Thymus (tissue), 11 donors: ENCODE measurements around the gene ACAP3. TPM values are rescaled to one million over a fixed set of nuclear protein-coding genes. Genes with fewer than 3 reads are reported as not detected.
"Not testable (repeated sequence)": the region's sequence is repeated elsewhere in the genome, so short reads cannot be mapped to it uniquely, and the experiment has no call there.

Source experiments
- DNase-seq, 9 donors: peaks; one replicate each; pipeline ENCODE4 v3.0.0-alpha.2; 2013; ENCODE audit warnings: low spot score in 9 of 9, low read depth in 6 of 9, missing footprints in 1 of 9
- H3K27ac ChIP-seq, 2 donors: one replicate each; pipeline ENCODE4 v1.5.1; 2013; ENCODE audit warnings: control low read depth in 1 of 2, low read depth in 1 of 2, low read length in 1 of 2, mild to moderate bottlenecking in 1 of 2, moderate library complexity in 1 of 2
- H3K27me3 ChIP-seq, 2 donors: one replicate each; pipeline ENCODE4 v1.5.1; 2013; ENCODE audit warnings: low read length in 1 of 2; ENCODE audit not compliant: control insufficient read depth in 2 of 2, insufficient read depth in 1 of 2
- H3K36me3 ChIP-seq, 2 donors: one replicate each; pipeline ENCODE4 v1.5.1; 2013; ENCODE audit warnings: low read length in 1 of 2, mild to moderate bottlenecking in 1 of 2, moderate library complexity in 1 of 2; ENCODE audit not compliant: control insufficient read depth in 2 of 2, insufficient read depth in 2 of 2
- H3K4me1 ChIP-seq, 2 donors: one replicate each; pipeline ENCODE4 v1.5.1; 2013; ENCODE audit warnings: low read length in 2 of 2; ENCODE audit not compliant: control insufficient read depth in 2 of 2, insufficient read depth in 2 of 2
- H3K4me3 ChIP-seq, 2 donors: one replicate each; pipeline ENCODE4 v1.5.1; 2013; ENCODE audit warnings: low read length in 2 of 2, control low read depth in 1 of 2, mild to moderate bottlenecking in 1 of 2
- H3K9me3 ChIP-seq, 2 donors: one replicate each; pipeline ENCODE4 v1.5.1; 2013; ENCODE audit warnings: low read length in 1 of 2, mild to moderate bottlenecking in 1 of 2; ENCODE audit not compliant: control insufficient read depth in 2 of 2, insufficient read depth in 1 of 2
- WGBS: extraction: QIAGEN DNeasy Blood & Tissue Kit; methylation state at CpG from one replicate; pipeline ENCODE4 v1.1.7; 2013; 5-methylcytosine and 5-hydroxymethylcytosine counted together
- polyA plus RNA-seq: library from polyadenylated mRNA; stranded (reverse); fragments of 200-250 nt; gene quantifications from one replicate; pipeline ENCODE4 v1.2.3, GENCODE V29; 2013
- total RNA-seq: library from RNA; stranded (reverse); fragments of 120-200 nt; gene quantifications from one replicate; pipeline ENCODE4 v1.2.4, GENCODE V29; 2013
- donor health status: healthy.

Gene ACAP3
- total and polyA plus RNA-seq, 2 donors = 15.5 to 58.8 TPM

- H3K27ac ChIP-seq, DNase-seq, H3K36me3 ChIP-seq, H3K9me3 ChIP-seq, H3K4me3 ChIP-seq, H3K4me1 ChIP-seq: not testable (repeated sequence)
- WGBS = 97% methylated on average over 21 of the region's 21 CpGs
- peaks cover 26 to 33% of the 10 kb centered on the region in 2 donors for H3K27me3 ChIP-seq
These were observed 59.5 kb downstream of the ACAP3 start for GRCh38 chr1:1248009-1248913.

DNA sequence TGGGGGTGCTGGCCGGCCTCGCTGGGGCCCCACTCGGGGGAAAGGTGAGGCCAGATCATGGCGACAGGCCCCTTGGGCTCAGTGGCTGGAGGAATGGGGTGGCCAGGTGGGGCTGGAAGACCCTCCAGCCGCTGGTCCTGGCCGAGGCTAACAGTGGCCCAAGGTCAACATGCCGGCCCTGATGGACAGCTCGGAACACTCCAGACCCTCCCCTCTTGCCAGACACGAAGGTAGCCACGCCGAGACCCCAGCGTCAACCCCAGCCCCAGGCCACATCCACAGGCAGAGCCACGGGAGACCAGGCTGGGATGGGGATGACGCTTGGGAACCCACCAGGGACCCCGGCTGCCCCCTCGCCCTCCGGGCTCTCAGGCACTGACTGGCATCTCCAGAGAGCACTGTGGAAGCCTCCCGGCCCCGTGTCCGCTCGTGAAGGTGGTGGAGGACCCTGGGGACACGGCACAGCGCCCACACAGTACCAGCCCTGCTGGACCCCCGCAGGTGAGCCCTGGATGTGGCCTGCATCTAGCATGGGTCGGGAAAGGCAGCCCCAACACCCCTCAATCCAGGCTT lies 60.3 kb downstream of the ACAP3 start:
- DNase-seq = no peak
- Histone ChIP-seq H3K36me3 (peaks cover 0 to 2% of the 10 kb centered on the region in 2 donors), H3K27ac (no peak overlapping the region), H3K27me3 (peaks cover 26 to 33% of the 10 kb centered on the region in 2 donors), H3K9me3 (peaks cover 0 to 5% of the 10 kb centered on the region in 2 donors), H3K4me1 (peaks cover 3 to 10% of the 10 kb centered on the region in 2 donors), H3K4me3 (no peak overlapping the region)
- 80% methylated on average over 25 of the region's 25 CpGs for WGBS

DNA sequence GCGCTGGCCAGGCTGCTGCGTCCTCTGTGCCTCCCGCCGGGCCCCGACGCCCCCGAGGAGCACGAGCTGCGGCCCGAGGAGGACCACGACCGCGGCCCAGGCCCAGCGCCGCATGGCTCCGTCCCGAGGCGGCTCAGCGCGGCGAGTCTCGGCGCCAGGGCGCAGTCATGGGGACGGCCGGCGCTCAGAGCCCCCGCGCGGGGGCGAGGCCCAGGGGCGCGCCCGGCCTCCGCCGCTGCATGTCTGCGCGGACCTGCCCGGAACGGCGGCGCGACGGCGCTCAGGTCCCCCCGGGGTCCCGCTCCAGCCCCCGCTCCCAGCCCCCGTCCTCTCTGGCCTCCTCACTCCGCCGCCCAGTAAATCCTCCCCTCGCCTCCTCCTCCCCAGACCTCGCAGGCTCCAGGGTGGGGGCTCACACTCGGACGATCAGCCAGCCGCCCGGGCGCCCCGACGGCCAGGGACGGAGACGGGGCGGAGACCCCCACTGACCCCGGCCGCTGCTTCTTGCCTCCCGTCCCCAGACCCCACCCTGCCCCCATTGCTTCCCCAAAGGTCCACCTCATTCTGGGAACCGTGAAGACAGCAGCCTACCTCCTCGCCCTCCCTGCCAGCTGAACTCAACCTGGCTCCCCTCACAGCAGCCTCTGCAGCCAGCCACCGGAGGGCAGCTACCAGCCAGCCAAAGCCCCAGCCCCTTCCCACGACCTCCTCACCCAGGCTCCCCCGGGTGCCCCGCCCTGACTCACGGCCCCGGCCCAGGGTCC lies 61.0 kb downstream of the ACAP3 start, which contains the start of gene C1QTNF12:
C1QTNF12 (minus strand) TSS at position 146 of the 764 bp plus-strand sequence; CDS start at position 114, 32 bp downstream.
- Histone ChIP-seq H3K4me1 (peaks cover 3 to 10% of the 10 kb centered on the region in 2 donors), H3K4me3 (no peak within 1 kb of the TSS), H3K9me3 (peaks cover 0 to 5% of the 10 kb centered on the region in 2 donors), H3K27ac (no peak within 1 kb of the TSS), H3K36me3 (no peaks in the 10 kb centered on the region), H3K27me3 (peaks cover 26 to 33% of the 10 kb centered on the region in 2 donors)
- WGBS = 8% methylated on average over 74 of the region's 74 CpGs
- no peak for DNase-seq

DNA sequence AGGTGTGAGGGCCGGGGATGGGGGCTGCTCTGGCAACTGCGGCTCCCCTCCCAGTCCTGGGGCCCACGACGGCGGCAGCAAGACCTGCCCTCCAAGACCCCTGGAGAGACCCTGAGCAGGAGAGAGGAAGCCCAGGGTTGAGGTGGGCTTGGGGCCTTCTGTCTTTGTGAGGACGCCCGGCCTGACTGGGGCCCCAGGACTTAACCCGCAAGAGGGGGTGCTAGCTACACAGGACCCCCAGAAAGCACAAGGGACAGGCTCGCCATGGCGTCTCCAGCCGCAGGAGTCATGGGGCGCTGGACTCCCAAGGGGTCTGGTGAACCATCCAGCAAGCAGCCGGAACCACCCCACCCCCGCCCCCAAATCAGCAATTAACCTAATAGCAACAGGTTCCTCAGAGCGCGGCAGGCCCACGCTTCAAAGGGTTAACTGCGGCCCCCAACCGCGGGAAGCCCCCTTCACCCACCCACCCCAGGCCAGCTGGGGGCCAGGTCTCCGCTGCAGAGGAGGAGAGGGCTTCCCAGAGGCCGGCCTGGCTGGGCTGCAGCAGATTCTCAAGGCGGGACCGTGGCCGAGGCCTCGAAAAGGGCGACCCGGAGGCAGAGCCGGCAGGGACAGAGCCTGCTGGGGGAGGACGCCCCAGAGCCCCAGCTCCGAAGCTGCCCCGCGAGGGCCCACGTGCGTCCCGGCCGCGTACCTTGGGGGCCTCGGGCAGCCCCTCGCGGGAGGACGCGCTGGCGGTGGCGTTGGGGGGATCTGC lies 61.7 kb downstream of the ACAP3 start:
- Histone ChIP-seq H3K9me3 (peaks cover 0 to 5% of the 10 kb centered on the region in 2 donors), H3K36me3 (no peaks in the 10 kb centered on the region), H3K4me3 (no peak overlapping the region), H3K4me1 (peaks cover 3 to 7% of the 10 kb centered on the region in 2 donors), H3K27me3 (peaks cover 26 to 33% of the 10 kb centered on the region in 2 donors), H3K27ac (no peak overlapping the region)
- WGBS = 40% methylated on average over 45 of the region's 45 CpGs
- DNase-seq = no peak

- Histone ChIP-seq H3K4me1 (no peaks in the 10 kb centered on the region), H3K4me3 (no peak overlapping the region), H3K27ac (no peak overlapping the region), H3K9me3 (no peaks in the 10 kb centered on the region), H3K36me3 (no peaks in the 10 kb centered on the region), H3K27me3 (peaks cover 26 to 38% of the 10 kb centered on the region in 2 donors)
- WGBS = 89% methylated on average over 23 of the region's 23 CpGs
- DNase-seq = no peak
These were observed 62.4 kb downstream of the ACAP3 start for GRCh38 chr1:1245178-1245816.

DNA sequence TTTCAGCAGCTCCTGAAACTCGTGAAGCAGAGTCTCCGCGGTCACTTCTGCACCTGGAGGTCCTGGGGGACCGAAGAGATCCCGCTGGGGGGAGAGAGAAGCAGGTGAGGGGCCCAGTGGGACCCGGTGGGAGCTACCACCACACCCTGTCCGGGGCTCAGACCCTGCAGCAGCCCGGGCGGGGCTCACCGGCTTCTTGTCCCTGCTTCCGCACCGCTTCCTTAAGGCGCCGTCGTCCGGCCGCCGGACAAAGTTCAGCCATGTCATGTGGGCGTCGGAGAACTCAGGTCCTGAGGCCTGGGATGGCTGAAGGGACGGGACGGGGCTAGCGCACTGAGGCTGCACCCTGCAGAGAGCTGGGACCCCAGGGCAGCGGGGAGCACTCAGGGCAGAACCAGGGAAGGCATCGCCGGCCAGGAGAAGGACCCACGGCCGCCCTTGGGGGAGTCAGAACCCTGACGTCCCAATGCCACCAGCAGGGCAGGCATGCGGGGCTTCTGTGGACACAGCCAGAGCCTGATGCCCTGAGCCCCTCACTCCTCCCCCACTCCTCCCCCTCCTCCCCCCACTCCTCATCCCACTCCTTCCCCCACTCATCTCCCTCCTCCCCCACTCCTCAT lies 63.4 kb downstream of the ACAP3 start:
- no peak for DNase-seq
- Histone ChIP-seq H3K27ac (no peak overlapping the region), H3K4me1 (no peaks in the 10 kb centered on the region), H3K4me3 (no peak overlapping the region), H3K27me3 (peaks cover 26 to 48% of the 10 kb centered on the region in 2 donors), H3K36me3 (no peaks in the 10 kb centered on the region), H3K9me3 (no peaks in the 10 kb centered on the region)
- 93% methylated on average over 30 of the region's 30 CpGs for WGBS

- H3K36me3 ChIP-seq = no peaks in the 10 kb centered on the region
- no peaks in the 10 kb centered on the region for H3K9me3 ChIP-seq
- H3K27me3 ChIP-seq = peaks cover 26 to 52% of the 10 kb centered on the region in 2 donors
- no peak overlapping the region for H3K27ac ChIP-seq
- DNase-seq = no peak
- no peak overlapping the region for H3K4me3 ChIP-seq
- WGBS = 91% methylated on average over 23 of the region's 23 CpGs
- no peaks in the 10 kb centered on the region for H3K4me1 ChIP-seq
These were observed 63.9 kb downstream of the ACAP3 start for GRCh38 chr1:1243807-1244191.

DNA sequence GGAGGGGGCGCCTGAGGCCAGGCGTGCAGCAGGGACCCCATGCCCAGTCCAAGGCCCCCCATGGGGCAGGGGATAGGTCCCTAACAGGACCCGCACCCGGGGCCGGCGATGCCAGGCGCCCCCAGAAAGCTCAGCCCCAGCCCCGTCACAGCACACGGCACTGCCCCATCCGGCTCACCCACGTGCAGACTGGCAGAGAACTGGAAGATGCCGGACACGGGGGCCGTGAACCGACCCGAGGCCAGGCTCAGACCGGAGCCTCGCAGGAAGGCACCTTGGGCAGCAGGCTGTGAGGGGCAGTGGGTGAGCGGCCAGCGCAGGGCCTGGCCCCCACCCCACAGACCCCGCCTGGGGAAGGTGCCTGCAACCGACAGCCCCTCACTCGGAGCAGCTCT lies 64.5 kb downstream of the ACAP3 start:
- Histone ChIP-seq H3K4me1 (no peaks in the 10 kb centered on the region), H3K27ac (no peak overlapping the region), H3K36me3 (no peaks in the 10 kb centered on the region), H3K9me3 (no peaks in the 10 kb centered on the region), H3K4me3 (no peak overlapping the region), H3K27me3 (peaks cover 26 to 57% of the 10 kb centered on the region in 2 donors)
- WGBS = 96% methylated on average over 23 of the region's 23 CpGs
- DNase-seq = no peak
